Cardiac muscle cell (in vitro differentiated cells and primary cell): ENCODE results near the gene FAM72C. TPM values are rescaled to one million over a fixed set of nuclear protein-coding genes. Genes with fewer than 3 reads are reported as not detected.
A peak's percentile ranks its signal among the peaks of the same experiment; 100 is the strongest.
"Not testable (repeated sequence)": the region's sequence is repeated elsewhere in the genome, so short reads cannot be mapped to it uniquely, and the experiment has no call there.

Experiments
- DNase-seq, 2 donors: peaks; one replicate each; pipeline versions ENCODE4 v3.0.0 to v3.0.0-alpha.2; 2010 to 2017; ENCODE audit warnings: low read depth in 1 of 2, low spot score in 1 of 2
- H3K27ac ChIP-seq: fragments of 200-600 bp; sonication (generic); 2 replicates; pipeline ENCODE4 v1.5.1; 2016
- H3K27me3 ChIP-seq: fragments of 200-600 bp; sonication (generic); 2 replicates; pipeline ENCODE4 v1.6.0; 2016; ENCODE audit warnings: control low read depth
- H3K36me3 ChIP-seq: fragments of 200-600 bp; sonication (generic); 2 replicates; pipeline ENCODE4 v1.5.1; 2016; ENCODE audit warnings: control low read depth
- H3K4me1 ChIP-seq: fragments of 200-600 bp; sonication (generic); 2 replicates; pipeline ENCODE4 v1.8.1; 2017; ENCODE audit warnings: low read depth, mild to moderate bottlenecking, mixed run types
- H3K4me3 ChIP-seq: fragments of 200-600 bp; sonication (generic); 2 replicates; pipeline ENCODE4 v1.5.1; 2016; ENCODE audit warnings: mild to moderate bottlenecking
- H3K9me3 ChIP-seq: fragments of 200-600 bp; sonication (generic); 2 replicates; pipeline ENCODE4 v1.5.1; 2017; ENCODE audit warnings: low read depth, mild to moderate bottlenecking, control low read depth
- polyA plus RNA-seq: library from polyadenylated mRNA; unstranded; fragments of >200 nt; fragmentation: Nextera tagmentation; extraction: Ambion mirVana; gene quantifications from 2 replicates; pipeline ENCODE4 v1.2.1, GENCODE V29; 2016
- total RNA-seq: library from RNA; depleted of rRNA; stranded (reverse); fragments of >200 nt; gene quantifications from 2 replicates; pipeline ENCODE4 v1.2.3, GENCODE V29; 2016

FAM72C gene
- total and polyA plus RNA-seq, 2 experiments from 2014 or later, result 2.3 to 3.3 TPM

- H3K4me1 ChIP-seq, H3K9me3 ChIP-seq, DNase-seq, H3K36me3 ChIP-seq, H3K4me3 ChIP-seq, H3K27ac ChIP-seq, H3K27me3 ChIP-seq: not testable (repeated sequence)
These were observed 24.2 kb upstream of the FAM72C start for GRCh38 chr1:143996020-143996419.

GRCh38 chr1:143993301-143993907, 21.6 kb upstream of the FAM72C start:
- not testable (repeated sequence) for H3K27ac ChIP-seq, DNase-seq, H3K4me3 ChIP-seq, H3K4me1 ChIP-seq, H3K27me3 ChIP-seq, H3K36me3 ChIP-seq, H3K9me3 ChIP-seq

GRCh38 chr1:143990699-143991098, 18.9 kb upstream of the FAM72C start:
- H3K27me3 ChIP-seq, H3K4me3 ChIP-seq, H3K36me3 ChIP-seq, H3K27ac ChIP-seq, H3K4me1 ChIP-seq, DNase-seq, H3K9me3 ChIP-seq: not testable (repeated sequence)

- not testable (repeated sequence) for DNase-seq, H3K9me3 ChIP-seq, H3K27ac ChIP-seq, H3K4me3 ChIP-seq, H3K27me3 ChIP-seq, H3K36me3 ChIP-seq, H3K4me1 ChIP-seq
These were observed 17.9 kb upstream of the FAM72C start for GRCh38 chr1:143989719-143990118.

GRCh38 chr1:143989427-143989712, 17.6 kb upstream of the FAM72C start:
- not testable (repeated sequence) for H3K36me3 ChIP-seq, H3K27me3 ChIP-seq, H3K9me3 ChIP-seq, DNase-seq, H3K4me1 ChIP-seq, H3K27ac ChIP-seq, H3K4me3 ChIP-seq

- not testable (repeated sequence) for H3K27me3 ChIP-seq, H3K4me1 ChIP-seq, DNase-seq, H3K4me3 ChIP-seq, H3K36me3 ChIP-seq, H3K27ac ChIP-seq, H3K9me3 ChIP-seq
These were observed 17.0 kb upstream of the FAM72C start for GRCh38 chr1:143988602-143989426.

- H3K9me3 ChIP-seq, DNase-seq, H3K27me3 ChIP-seq, H3K4me3 ChIP-seq, H3K27ac ChIP-seq, H3K36me3 ChIP-seq, H3K4me1 ChIP-seq: not testable (repeated sequence)
These were observed 16.1 kb upstream of the FAM72C start for GRCh38 chr1:143987868-143988267.

GRCh38 chr1:143984721-143985473, 13.1 kb upstream of the FAM72C start:
- not testable (repeated sequence) for H3K27me3 ChIP-seq, H3K4me3 ChIP-seq, H3K9me3 ChIP-seq, DNase-seq, H3K36me3 ChIP-seq, H3K27ac ChIP-seq, H3K4me1 ChIP-seq

- H3K4me3 ChIP-seq, result peak overlapping the region; percentile 33
- not testable (repeated sequence) for H3K9me3 ChIP-seq, H3K27me3 ChIP-seq, H3K27ac ChIP-seq, H3K36me3 ChIP-seq, H3K4me1 ChIP-seq
- peak; percentile 0 to 16 for DNase-seq
These were observed 2.6 kb upstream of the FAM72C start for GRCh38 chr1:143974416-143974815.

- not testable (repeated sequence) for H3K27me3 ChIP-seq, DNase-seq, H3K4me1 ChIP-seq, H3K9me3 ChIP-seq, H3K27ac ChIP-seq, H3K36me3 ChIP-seq
- peak overlapping the region; percentile 33 for H3K4me3 ChIP-seq
These were observed 2.2 kb upstream of the FAM72C start for GRCh38 chr1:143973876-143974414.

- H3K27ac ChIP-seq, H3K27me3 ChIP-seq, H3K9me3 ChIP-seq, DNase-seq, H3K36me3 ChIP-seq, H3K4me1 ChIP-seq, H3K4me3 ChIP-seq: not testable (repeated sequence)
These were observed 1.1 kb upstream of the FAM72C start for GRCh38 chr1:143972753-143973326.

- not testable (repeated sequence) for H3K36me3 ChIP-seq, H3K4me3 ChIP-seq, H3K27me3 ChIP-seq, DNase-seq, H3K27ac ChIP-seq, H3K9me3 ChIP-seq, H3K4me1 ChIP-seq
These were observed 5.9 kb downstream of the FAM72C start for GRCh38 chr1:143965860-143966259.

- not testable (repeated sequence) for H3K4me1 ChIP-seq, H3K36me3 ChIP-seq, H3K4me3 ChIP-seq, H3K27ac ChIP-seq, H3K9me3 ChIP-seq, H3K27me3 ChIP-seq, DNase-seq
These were observed 7.5 kb downstream of the FAM72C start for GRCh38 chr1:143964294-143964693.

GRCh38 chr1:143955930-143956329, 15.9 kb downstream of the FAM72C start:
- not testable (repeated sequence) for H3K27me3 ChIP-seq, H3K4me3 ChIP-seq, H3K36me3 ChIP-seq, H3K27ac ChIP-seq, H3K4me1 ChIP-seq, DNase-seq, H3K9me3 ChIP-seq
